Measurements from ENCODE around the gene TAL1. TPM values are rescaled to one million over a fixed set of nuclear protein-coding genes. Genes with fewer than 3 reads are reported as not detected.
"Not testable (repeated sequence)": the region's sequence is repeated elsewhere in the genome, so short reads cannot be mapped to it uniquely, and the experiment has no call there.

Gene TAL1
- polyA plus RNA-seq, 1 donor: 2.2 TPM

- H3K9me3 ChIP-seq (ENCODE audit: control insufficient read depth, low read depth, low read length): no peaks in the 10 kb centered on the region
- H3K27me3 ChIP-seq (ENCODE audit: control insufficient read depth, insufficient read depth, low read length): peaks cover 20% of the 10 kb centered on the region
- no CpG with 5 or more reads among the region's 4 CpGs for WGBS (ENCODE audit: insufficient coverage, low lambda C conversion rate)
- H3K36me3 ChIP-seq (ENCODE audit: control insufficient read depth, insufficient read depth, low read length): no peaks in the 10 kb centered on the region
- DNase-seq: no peak
- peaks cover 9% of the 10 kb centered on the region for H3K4me1 ChIP-seq (ENCODE audit: control insufficient read depth, insufficient read depth, low read length)
- H3K27ac ChIP-seq (ENCODE audit: low read length): no peak overlapping the region
- H3K4me3 ChIP-seq (ENCODE audit: low read length): no peak overlapping the region
Observed at GRCh38 chr1:47212636-47213229, 19.3 kb downstream of the TAL1 start.

DNA sequence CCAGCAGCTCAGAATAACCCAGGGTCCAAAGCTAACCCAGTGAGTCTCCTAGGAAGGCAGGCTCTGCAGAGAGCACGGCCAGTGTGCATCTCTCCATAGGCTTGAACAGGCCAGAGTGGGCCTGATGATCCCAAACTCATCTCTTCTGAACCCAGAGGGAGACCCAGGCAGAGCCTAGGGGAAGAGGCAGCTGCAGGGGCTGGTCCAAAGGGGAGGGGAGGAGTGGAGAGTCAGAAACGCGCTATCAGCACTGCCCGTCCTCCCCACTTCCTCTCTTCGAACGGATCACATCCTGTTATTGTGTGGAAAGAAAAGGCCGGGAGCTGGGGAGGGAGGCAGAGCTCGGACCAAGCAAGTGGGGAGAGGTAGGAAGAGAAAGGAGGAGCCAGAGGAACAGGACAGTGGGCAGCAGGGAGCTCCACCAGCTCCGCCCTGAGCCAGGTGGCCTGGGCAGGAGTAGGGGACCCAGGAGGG is 20.2 kb downstream of the TAL1 start:
- no peak for DNase-seq
- no CpG with 5 or more reads among the region's 9 CpGs for WGBS (ENCODE audit: insufficient coverage, low lambda C conversion rate)

DNA sequence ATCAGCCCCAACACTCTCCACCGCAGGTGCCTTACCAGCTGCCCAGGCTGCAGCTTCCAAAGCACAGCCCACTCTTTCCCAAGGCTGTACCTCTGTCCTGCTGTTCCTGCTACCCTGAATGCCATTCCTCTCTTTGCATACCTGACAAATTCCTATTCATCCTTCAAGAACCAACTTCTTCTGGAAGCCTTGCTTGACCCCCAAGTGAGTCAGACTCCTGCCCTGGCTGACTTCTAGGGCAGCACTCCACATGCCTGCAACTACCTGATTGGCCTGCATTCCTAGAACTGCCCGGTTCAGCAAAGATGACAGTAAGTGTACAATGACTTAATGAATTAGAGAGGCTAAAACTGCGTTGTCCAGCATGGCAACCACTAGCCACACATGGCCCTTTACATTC is 21.4 kb downstream of the TAL1 start:
- no peak for DNase-seq
- H3K4me3 ChIP-seq (ENCODE audit: low read length): no peak overlapping the region
- no peak overlapping the region for H3K27ac ChIP-seq (ENCODE audit: low read length)
- no peaks in the 10 kb centered on the region for H3K9me3 ChIP-seq (ENCODE audit: control insufficient read depth, low read depth, low read length)
- whole genome bisulfite sequencing (ENCODE audit: insufficient coverage, low lambda C conversion rate): no CpG with 5 or more reads among the region's 3 CpGs
- H3K4me1 ChIP-seq (ENCODE audit: control insufficient read depth, insufficient read depth, low read length): peaks cover 4% of the 10 kb centered on the region
- H3K36me3 ChIP-seq (ENCODE audit: control insufficient read depth, insufficient read depth, low read length): no peaks in the 10 kb centered on the region
- H3K27me3 ChIP-seq (ENCODE audit: control insufficient read depth, insufficient read depth, low read length): peaks cover 25% of the 10 kb centered on the region

More for the DNA sequence above, 20.2 kb downstream of the TAL1 start:
- Histone ChIP-seq H3K4me1 (ENCODE audit: control insufficient read depth, insufficient read depth, low read length) (peaks cover 9% of the 10 kb centered on the region), H3K9me3 (ENCODE audit: control insufficient read depth, low read depth, low read length) (no peaks in the 10 kb centered on the region), H3K27ac (ENCODE audit: low read length) (no peak overlapping the region), H3K4me3 (ENCODE audit: low read length) (no peak overlapping the region), H3K36me3 (ENCODE audit: control insufficient read depth, insufficient read depth, low read length) (no peaks in the 10 kb centered on the region), H3K27me3 (ENCODE audit: control insufficient read depth, insufficient read depth, low read length) (peaks cover 22% of the 10 kb centered on the region)

DNA sequence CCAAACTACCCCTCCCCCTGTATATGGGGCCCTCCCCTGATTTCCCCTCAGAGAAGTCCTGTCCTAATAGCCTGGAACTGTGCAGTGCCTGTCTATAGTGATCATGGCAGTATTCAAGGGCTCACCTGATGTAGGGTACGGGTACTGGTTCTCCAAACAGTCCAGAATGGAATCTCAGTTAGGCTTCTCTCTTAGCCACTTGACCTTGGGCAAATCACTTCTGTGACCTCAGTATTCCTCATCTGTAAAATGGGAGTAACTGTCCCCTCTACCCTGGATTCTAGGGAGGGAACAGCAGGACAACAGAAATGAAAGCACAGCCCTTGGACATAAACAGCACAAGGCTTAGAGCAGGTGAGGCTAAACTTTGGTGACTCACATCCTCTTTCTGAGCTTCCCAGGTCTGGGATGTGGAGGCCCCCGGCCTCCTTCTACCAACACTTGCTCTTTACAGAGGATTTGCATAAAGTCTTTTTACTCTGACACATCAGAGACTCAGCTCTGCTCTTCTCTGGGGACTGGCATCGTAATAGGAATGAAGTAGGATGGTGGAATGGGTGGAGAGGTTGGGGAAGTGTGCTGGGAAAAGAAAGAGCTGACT is 22.2 kb downstream of the TAL1 start:
- no peaks in the 10 kb centered on the region for H3K4me1 ChIP-seq (ENCODE audit: control insufficient read depth, insufficient read depth, low read length)
- no peak overlapping the region for H3K4me3 ChIP-seq (ENCODE audit: low read length)
- WGBS (ENCODE audit: insufficient coverage, low lambda C conversion rate): 80% methylated on average over 1 of the region's 3 CpGs
- peaks cover 30% of the 10 kb centered on the region for H3K27me3 ChIP-seq (ENCODE audit: control insufficient read depth, insufficient read depth, low read length)
- H3K36me3 ChIP-seq (ENCODE audit: control insufficient read depth, insufficient read depth, low read length): no peaks in the 10 kb centered on the region
- no peaks in the 10 kb centered on the region for H3K9me3 ChIP-seq (ENCODE audit: control insufficient read depth, low read depth, low read length)
- no peak overlapping the region for H3K27ac ChIP-seq (ENCODE audit: low read length)
- no peak for DNase-seq

DNA sequence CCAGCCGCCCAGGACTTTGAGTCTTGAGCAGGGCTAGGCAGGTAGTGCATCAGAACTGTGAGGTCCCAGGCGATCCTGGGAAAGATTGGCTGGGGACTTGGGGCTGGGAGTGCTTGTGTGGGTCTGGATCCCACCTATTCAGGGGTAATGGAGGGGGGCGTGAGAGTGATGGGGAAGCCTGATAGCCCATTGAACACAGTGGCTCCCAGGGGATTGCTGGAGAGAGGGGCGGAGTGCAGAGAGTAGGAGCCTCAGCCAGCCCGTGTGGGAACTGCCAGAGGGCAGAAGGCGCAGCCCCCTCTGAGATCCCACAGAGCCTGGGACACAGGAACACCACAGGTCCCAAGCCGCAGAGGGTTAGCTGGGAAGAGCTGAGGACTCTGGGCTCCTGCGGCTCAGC is 22.9 kb downstream of the TAL1 start:
- DNase-seq: no peak
- Histone ChIP-seq H3K9me3 (ENCODE audit: control insufficient read depth, low read depth, low read length) (no peaks in the 10 kb centered on the region), H3K4me3 (ENCODE audit: low read length) (no peak overlapping the region), H3K27ac (ENCODE audit: low read length) (no peak overlapping the region), H3K4me1 (ENCODE audit: control insufficient read depth, insufficient read depth, low read length) (no peaks in the 10 kb centered on the region), H3K36me3 (ENCODE audit: control insufficient read depth, insufficient read depth, low read length) (no peaks in the 10 kb centered on the region), H3K27me3 (ENCODE audit: control insufficient read depth, insufficient read depth, low read length) (peaks cover 33% of the 10 kb centered on the region)
- WGBS (ENCODE audit: insufficient coverage, low lambda C conversion rate): no CpG with 5 or more reads among the region's 8 CpGs

DNA sequence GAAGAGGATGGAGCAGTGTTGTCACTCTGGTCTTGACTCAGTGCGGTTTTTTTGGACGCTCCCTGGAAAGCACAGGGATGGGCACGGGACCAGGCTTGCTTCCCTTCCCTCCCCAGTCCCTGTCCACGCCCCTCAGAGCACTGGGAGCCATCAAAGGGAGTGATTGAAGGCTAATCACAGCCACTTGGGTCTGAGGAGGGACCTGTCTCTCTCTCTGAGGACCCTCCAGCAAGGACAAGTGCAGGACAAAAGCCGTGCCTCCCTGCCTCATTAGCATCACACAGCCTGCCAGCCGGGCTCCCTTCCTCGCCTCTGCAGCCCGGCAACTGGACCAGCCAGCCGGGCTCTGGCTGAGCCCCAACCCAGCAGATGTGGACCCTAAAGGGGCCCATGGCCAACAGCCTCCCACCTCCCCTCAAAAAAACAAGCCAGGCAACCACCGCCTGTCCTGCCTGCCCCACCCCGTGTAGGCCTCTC is 23.6 kb downstream of the TAL1 start:
- Histone ChIP-seq H3K4me1 (ENCODE audit: control insufficient read depth, insufficient read depth, low read length) (no peaks in the 10 kb centered on the region), H3K27ac (ENCODE audit: low read length) (no peak overlapping the region), H3K36me3 (ENCODE audit: control insufficient read depth, insufficient read depth, low read length) (no peaks in the 10 kb centered on the region), H3K27me3 (ENCODE audit: control insufficient read depth, insufficient read depth, low read length) (peaks cover 33% of the 10 kb centered on the region), H3K4me3 (ENCODE audit: low read length) (no peak overlapping the region), H3K9me3 (ENCODE audit: control insufficient read depth, low read depth, low read length) (no peaks in the 10 kb centered on the region)
- WGBS (ENCODE audit: insufficient coverage, low lambda C conversion rate): no CpG with 5 or more reads among the region's 11 CpGs
- DNase-seq: no peak

- no peaks in the 10 kb centered on the region for H3K9me3 ChIP-seq (ENCODE audit: control insufficient read depth, low read depth, low read length)
- no peaks in the 10 kb centered on the region for H3K4me1 ChIP-seq (ENCODE audit: control insufficient read depth, insufficient read depth, low read length)
- peaks cover 33% of the 10 kb centered on the region for H3K27me3 ChIP-seq (ENCODE audit: control insufficient read depth, insufficient read depth, low read length)
- no peak overlapping the region for H3K27ac ChIP-seq (ENCODE audit: low read length)
- WGBS (ENCODE audit: insufficient coverage, low lambda C conversion rate): no CpG with 5 or more reads among the region's 8 CpGs
- DNase-seq: no peak
- H3K36me3 ChIP-seq (ENCODE audit: control insufficient read depth, insufficient read depth, low read length): no peaks in the 10 kb centered on the region
- no peak overlapping the region for H3K4me3 ChIP-seq (ENCODE audit: low read length)
Observed at GRCh38 chr1:47207803-47208373, 24.1 kb downstream of the TAL1 start.

- DNase-seq: no peak
- H3K4me1 ChIP-seq (ENCODE audit: control insufficient read depth, insufficient read depth, low read length): no peaks in the 10 kb centered on the region
- H3K27me3 ChIP-seq (ENCODE audit: control insufficient read depth, insufficient read depth, low read length): peaks cover 33% of the 10 kb centered on the region
- no peaks in the 10 kb centered on the region for H3K36me3 ChIP-seq (ENCODE audit: control insufficient read depth, insufficient read depth, low read length)
- no peak overlapping the region for H3K27ac ChIP-seq (ENCODE audit: low read length)
- H3K4me3 ChIP-seq (ENCODE audit: low read length): no peak overlapping the region
- no CpG with 5 or more reads among the region's 5 CpGs for WGBS (ENCODE audit: insufficient coverage, low lambda C conversion rate)
- H3K9me3 ChIP-seq (ENCODE audit: control insufficient read depth, low read depth, low read length): no peaks in the 10 kb centered on the region
Observed at GRCh38 chr1:47205918-47206317, 26.1 kb downstream of the TAL1 start.

- H3K36me3 ChIP-seq (ENCODE audit: control insufficient read depth, insufficient read depth, low read length); H3K4me1 ChIP-seq (ENCODE audit: control insufficient read depth, insufficient read depth, low read length); H3K27ac ChIP-seq (ENCODE audit: low read length); H3K9me3 ChIP-seq (ENCODE audit: control insufficient read depth, low read depth, low read length); DNase-seq; H3K4me3 ChIP-seq (ENCODE audit: low read length): not testable (repeated sequence)
- H3K27me3 ChIP-seq (ENCODE audit: control insufficient read depth, insufficient read depth, low read length): peaks cover 25% of the 10 kb centered on the region
- no CpG with 5 or more reads among the region's 2 CpGs for WGBS (ENCODE audit: insufficient coverage, low lambda C conversion rate)
Observed at GRCh38 chr1:47203504-47203903, 28.5 kb downstream of the TAL1 start.

- DNase-seq: no peak
- Histone ChIP-seq H3K36me3 (ENCODE audit: control insufficient read depth, insufficient read depth, low read length) (no peaks in the 10 kb centered on the region), H3K27ac (ENCODE audit: low read length) (no peak overlapping the region), H3K4me1 (ENCODE audit: control insufficient read depth, insufficient read depth, low read length) (no peaks in the 10 kb centered on the region), H3K4me3 (ENCODE audit: low read length) (no peak overlapping the region), H3K27me3 (ENCODE audit: control insufficient read depth, insufficient read depth, low read length) (peaks cover 12% of the 10 kb centered on the region), H3K9me3 (ENCODE audit: control insufficient read depth, low read depth, low read length) (no peaks in the 10 kb centered on the region)
- WGBS (ENCODE audit: insufficient coverage, low lambda C conversion rate): no CpG with 5 or more reads among the region's 4 CpGs
Observed at GRCh38 chr1:47201179-47201578, 30.8 kb downstream of the TAL1 start.
